ENCODE results near the gene VOPP1. TPM values are rescaled to one million over a fixed set of nuclear protein-coding genes. Genes with fewer than 3 reads are reported as not detected.

The VOPP1 gene
- total RNA-seq, 4 donors from 2014 or later, result 22.1 to 79.2 (median 73.9) TPM

GRCh38 chr7:55504093-55504859, 68.0 kb downstream of the VOPP1 start:
- no peak overlapping the region for H3K4me3 ChIP-seq
- no peak for DNase-seq
- no peaks in the 10 kb centered on the region for H3K9me3 ChIP-seq
- no peaks in the 10 kb centered on the region for H3K27me3 ChIP-seq
- 71% methylated on average over 6 of the region's 6 CpGs; no CpG with 5 or more reads in 1 of the 2 donors for WGBS, 2 donors (ENCODE audit: low coverage in 1 of 2)
- peaks cover 0 to 2% (median 0%) of the 10 kb centered on the region in 4 donors for H3K4me1 ChIP-seq
- no peak overlapping the region for H3K27ac ChIP-seq
- H3K36me3 ChIP-seq, result no peaks in the 10 kb centered on the region
- intact Hi-C loops (cut with DNase I; ENCODE audit: low total_unique reads) (no loop called here), in situ Hi-C loops (cut with MboI; ENCODE audit: low pct_ligation_motif_present in 1 of 4, low pct_unique_long_range_greater_than_20kb in 1 of 4, low sequenced_read_pairs in 3 of 4) (no loop called here)
- TF ChIP-seq EP300 (IDR thresholded peaks at IDR 0.05; ENCODE audit: low read depth) (no peak), POLR2AphosphoS5 (IDR thresholded peaks at IDR 0.05) (no peak), POLR2A (IDR thresholded peaks at IDR 0.05) (no peak)
- TF ChIP-seq, protein P1, sequence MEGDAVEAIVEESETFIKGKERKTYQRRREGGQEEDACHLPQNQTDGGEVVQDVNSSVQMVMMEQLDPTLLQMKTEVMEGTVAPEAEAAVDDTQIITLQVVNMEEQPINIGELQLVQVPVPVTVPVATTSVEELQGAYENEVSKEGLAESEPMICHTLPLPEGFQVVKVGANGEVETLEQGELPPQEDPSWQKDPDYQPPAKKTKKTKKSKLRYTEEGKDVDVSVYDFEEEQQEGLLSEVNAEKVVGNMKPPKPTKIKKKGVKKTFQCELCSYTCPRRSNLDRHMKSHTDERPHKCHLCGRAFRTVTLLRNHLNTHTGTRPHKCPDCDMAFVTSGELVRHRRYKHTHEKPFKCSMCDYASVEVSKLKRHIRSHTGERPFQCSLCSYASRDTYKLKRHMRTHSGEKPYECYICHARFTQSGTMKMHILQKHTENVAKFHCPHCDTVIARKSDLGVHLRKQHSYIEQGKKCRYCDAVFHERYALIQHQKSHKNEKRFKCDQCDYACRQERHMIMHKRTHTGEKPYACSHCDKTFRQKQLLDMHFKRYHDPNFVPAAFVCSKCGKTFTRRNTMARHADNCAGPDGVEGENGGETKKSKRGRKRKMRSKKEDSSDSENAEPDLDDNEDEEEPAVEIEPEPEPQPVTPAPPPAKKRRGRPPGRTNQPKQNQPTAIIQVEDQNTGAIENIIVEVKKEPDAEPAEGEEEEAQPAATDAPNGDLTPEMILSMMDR (IDR thresholded peaks at IDR 0.05), result no peak

DNA sequence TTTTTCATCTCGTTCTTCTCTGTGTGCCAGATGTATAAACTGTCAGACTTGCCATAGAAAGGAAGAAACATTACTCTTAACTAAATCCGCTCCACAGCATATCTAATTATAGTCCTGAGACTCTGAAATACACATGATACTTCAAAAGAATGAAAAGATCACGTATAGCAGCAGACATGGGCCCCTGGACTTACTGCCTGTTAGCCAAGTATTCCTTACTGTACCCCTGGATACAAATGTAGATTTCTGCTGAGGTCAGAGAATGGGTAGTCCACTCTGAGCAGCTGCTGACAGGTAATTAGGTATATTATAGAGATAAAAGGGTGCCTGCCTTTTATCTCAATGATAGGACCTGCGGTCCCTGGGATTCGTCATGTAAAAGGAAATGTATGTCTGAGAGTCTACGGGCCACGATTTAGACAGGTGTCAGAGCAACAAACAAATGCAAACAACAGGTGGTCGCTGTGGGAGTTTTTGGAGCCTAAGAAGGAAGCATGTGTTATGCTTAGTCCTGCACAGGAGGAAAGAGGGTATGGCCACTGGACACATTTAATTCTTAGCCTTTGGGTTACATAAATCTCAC, 69.4 kb downstream of the VOPP1 start:
- Histone ChIP-seq H3K4me3 (no peak overlapping the region), H3K4me1 (peaks cover 0 to 2% (median 0%) of the 10 kb centered on the region in 4 donors), H3K27me3 (no peaks in the 10 kb centered on the region), H3K36me3 (no peaks in the 10 kb centered on the region), H3K9me3 (no peaks in the 10 kb centered on the region), H3K27ac (no peak overlapping the region)
- no peak for TF ChIP-seq EP300 (IDR thresholded peaks at IDR 0.05; ENCODE audit: low read depth)
- TF ChIP-seq POLR2AphosphoS5 (IDR thresholded peaks at IDR 0.05), result no peak
- no peak for TF ChIP-seq POLR2A (IDR thresholded peaks at IDR 0.05)
- TF ChIP-seq, protein P1 (IDR thresholded peaks at IDR 0.05), result no peak
- intact Hi-C loops (cut with DNase I; ENCODE audit: low total_unique reads), result no loop called here
- DNase-seq, result no peak
- in situ Hi-C loops (cut with MboI; ENCODE audit: low pct_ligation_motif_present in 1 of 4, low pct_unique_long_range_greater_than_20kb in 1 of 4, low sequenced_read_pairs in 3 of 4), result no loop called here
- WGBS, 2 donors (ENCODE audit: low coverage in 1 of 2), result 74 to 75% methylated on average over 8 of the region's 8 CpGs

GRCh38 chr7:55502124-55502857, 70.0 kb downstream of the VOPP1 start:
- no peak for DNase-seq
- in situ Hi-C loops (cut with MboI; ENCODE audit: low pct_ligation_motif_present in 1 of 4, low pct_unique_long_range_greater_than_20kb in 1 of 4, low sequenced_read_pairs in 3 of 4) (no loop called here), intact Hi-C loops (cut with DNase I; ENCODE audit: low total_unique reads) (no loop called here)
- peaks cover 0 to under 1% (median 0%) of the 10 kb centered on the region in 4 donors for H3K36me3 ChIP-seq
- 85 to 88% methylated on average over 9 to 13 of the region's 13 CpGs for WGBS, 2 donors (ENCODE audit: low coverage in 1 of 2)
- peaks cover 0 to 2% (median 0%) of the 10 kb centered on the region in 4 donors for H3K4me1 ChIP-seq
- H3K9me3 ChIP-seq, result no peaks in the 10 kb centered on the region
- H3K4me3 ChIP-seq, result no peak overlapping the region
- H3K27me3 ChIP-seq, result no peaks in the 10 kb centered on the region
- H3K27ac ChIP-seq, result no peak overlapping the region
- TF ChIP-seq, protein P1 (IDR thresholded peaks at IDR 0.05), result no peak
- no peak for TF ChIP-seq POLR2AphosphoS5 (IDR thresholded peaks at IDR 0.05)
- TF ChIP-seq POLR2A (IDR thresholded peaks at IDR 0.05), result no peak
- TF ChIP-seq EP300 (IDR thresholded peaks at IDR 0.05; ENCODE audit: low read depth), result no peak

DNA sequence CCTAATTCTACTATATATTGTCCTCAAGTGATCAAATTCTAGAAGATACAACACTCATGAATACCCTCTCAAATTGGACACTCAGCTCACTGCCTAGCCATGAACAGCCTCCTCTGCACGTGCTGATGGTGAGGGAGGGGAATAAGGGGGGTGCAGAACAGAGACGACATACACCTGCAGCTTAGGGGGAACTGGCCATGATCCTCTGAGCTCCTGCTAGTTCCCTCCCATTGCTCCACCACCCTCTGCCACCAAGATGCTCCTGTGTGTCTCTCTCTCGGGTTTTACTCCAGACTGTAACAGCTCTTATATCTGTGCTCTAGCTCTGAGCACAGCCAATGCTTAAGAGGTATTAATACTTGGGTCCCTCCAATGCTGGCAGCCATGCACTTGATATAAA, 70.7 kb downstream of the VOPP1 start:
- H3K27me3 ChIP-seq, result no peaks in the 10 kb centered on the region
- H3K4me1 ChIP-seq, result peaks cover 0 to 2% (median 0%) of the 10 kb centered on the region in 4 donors
- no peak for DNase-seq
- in situ Hi-C loops (cut with MboI; ENCODE audit: low pct_ligation_motif_present in 1 of 4, low pct_unique_long_range_greater_than_20kb in 1 of 4, low sequenced_read_pairs in 3 of 4), result no loop called here
- peaks cover 0 to 8% (median 0%) of the 10 kb centered on the region in 4 donors for H3K36me3 ChIP-seq
- TF ChIP-seq POLR2A (IDR thresholded peaks at IDR 0.05), result no peak
- TF ChIP-seq EP300 (IDR thresholded peaks at IDR 0.05; ENCODE audit: low read depth), result no peak
- no peak for TF ChIP-seq POLR2AphosphoS5 (IDR thresholded peaks at IDR 0.05)
- TF ChIP-seq, protein P1 (IDR thresholded peaks at IDR 0.05), result no peak
- H3K27ac ChIP-seq, result no peak overlapping the region
- 74 to 81% methylated on average over 2 to 3 of the region's 3 CpGs for whole genome bisulfite sequencing, 2 donors (ENCODE audit: low coverage in 1 of 2)
- intact Hi-C loops (cut with DNase I; ENCODE audit: low total_unique reads), result no loop called here
- H3K4me3 ChIP-seq, result no peak overlapping the region
- no peaks in the 10 kb centered on the region for H3K9me3 ChIP-seq

All from transverse colon (tissue), 4 donors.